HG03520 (cell line): Measurements from ENCODE around the gene TKTL2.
"Not testable (repeated sequence)": the region's sequence is repeated elsewhere in the genome, so short reads cannot be mapped to it uniquely, and the experiment has no call there.

ENCODE experiments used
- ATAC-seq: cut with Tn5 transposase; IDR thresholded peaks from one replicate; pipeline ENCODE4 v1.9.1; 2021; ENCODE audit warnings: mild to moderate bottlenecking, moderate library complexity; ENCODE audit not compliant: unreplicated experiment

The TKTL2 gene

DNA sequence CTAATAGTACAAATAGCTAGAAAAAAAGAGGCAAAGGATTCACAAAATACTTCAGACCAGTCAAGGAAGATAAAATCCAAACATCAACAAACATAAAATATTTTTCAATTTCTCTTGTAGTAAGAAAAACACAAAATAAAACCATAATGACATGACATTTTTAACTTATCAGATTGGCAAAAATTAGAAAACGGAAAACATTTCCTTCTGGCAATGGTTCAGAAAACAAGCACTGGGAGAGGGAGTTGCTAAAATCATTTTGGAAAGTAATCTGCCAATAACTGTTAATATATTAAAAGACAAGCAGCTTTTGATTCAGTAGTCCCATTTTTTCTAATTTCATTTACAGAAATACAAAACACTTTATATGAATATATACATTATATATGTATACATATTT lies 26.1 kb downstream of the TKTL2 start:
- ATAC-seq, result no peak

GRCh38 chr4:163447023-163447422 lies 26.5 kb downstream of the TKTL2 start:
- ATAC-seq, result not testable (repeated sequence)

DNA sequence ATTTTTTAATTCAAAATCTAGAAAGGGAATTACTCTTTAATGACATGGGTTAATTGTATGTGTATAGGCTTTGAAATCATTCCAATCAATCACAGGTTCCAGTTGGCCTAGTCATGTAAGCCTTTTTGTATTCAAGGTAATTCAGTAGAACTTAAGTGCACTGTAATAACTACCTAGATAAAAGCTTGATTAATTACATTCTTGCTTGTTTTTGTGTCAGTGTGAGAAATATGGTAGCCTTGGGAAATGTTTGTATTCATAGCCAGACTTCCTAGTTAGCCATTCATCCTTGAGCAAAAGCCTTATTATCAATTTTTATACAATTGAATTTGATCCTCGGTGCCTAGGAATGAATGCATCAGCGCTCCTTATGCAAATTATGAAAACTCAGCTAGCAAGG lies 33.5 kb downstream of the TKTL2 start:
- ATAC-seq, result no peak
